HG03558 (cell line): ENCODE results near the gene ZNFX1.

ENCODE experiments used
- ATAC-seq: cut with Tn5 transposase; IDR thresholded peaks from one replicate; pipeline ENCODE4 v1.9.1; 2021; ENCODE audit warnings: moderate number of reproducible peaks; ENCODE audit not compliant: unreplicated experiment; ENCODE audit errors: extremely low read depth

ZNFX1 gene

GRCh38 chr20:49256261-49256660 lies 21.6 kb downstream of the ZNFX1 start:
- ATAC-seq: no peak

DNA sequence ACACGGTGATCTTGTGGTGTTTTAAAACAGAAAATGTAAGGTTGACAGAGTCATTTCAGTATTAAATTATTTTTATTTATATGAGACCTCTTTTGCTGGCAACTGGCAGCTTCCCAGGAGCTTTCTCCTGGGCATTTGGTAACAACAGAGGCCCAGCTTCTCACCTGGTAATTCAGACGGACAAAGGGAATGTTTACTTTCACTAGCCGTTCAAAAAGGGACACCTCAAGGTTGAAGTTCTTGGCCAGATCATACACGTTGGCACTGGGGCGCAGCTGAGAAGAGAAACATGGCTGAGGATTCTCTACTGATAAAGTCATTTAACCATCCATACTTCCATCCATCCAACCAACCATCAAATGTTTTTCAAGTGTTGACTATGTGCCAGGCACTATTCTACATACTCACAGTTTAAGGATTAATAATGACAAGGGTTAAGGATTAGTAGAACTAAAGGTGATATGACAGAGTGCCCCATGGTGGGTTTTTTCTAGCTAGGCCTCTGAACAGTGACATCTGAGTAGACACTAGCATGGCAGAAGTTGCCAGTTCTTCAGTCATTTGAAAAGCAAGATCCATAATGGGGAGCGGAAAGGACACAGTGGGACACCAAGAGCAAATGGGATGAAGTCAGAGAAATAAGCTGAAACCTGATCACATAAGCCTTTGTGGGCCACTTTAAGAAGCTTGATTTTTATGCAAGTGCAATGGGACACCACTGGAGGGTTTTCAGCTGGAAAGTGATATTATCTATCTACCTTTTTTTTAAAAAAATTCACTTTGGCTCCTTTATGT lies 25.1 kb downstream of the ZNFX1 start:
- no peak for ATAC-seq

DNA sequence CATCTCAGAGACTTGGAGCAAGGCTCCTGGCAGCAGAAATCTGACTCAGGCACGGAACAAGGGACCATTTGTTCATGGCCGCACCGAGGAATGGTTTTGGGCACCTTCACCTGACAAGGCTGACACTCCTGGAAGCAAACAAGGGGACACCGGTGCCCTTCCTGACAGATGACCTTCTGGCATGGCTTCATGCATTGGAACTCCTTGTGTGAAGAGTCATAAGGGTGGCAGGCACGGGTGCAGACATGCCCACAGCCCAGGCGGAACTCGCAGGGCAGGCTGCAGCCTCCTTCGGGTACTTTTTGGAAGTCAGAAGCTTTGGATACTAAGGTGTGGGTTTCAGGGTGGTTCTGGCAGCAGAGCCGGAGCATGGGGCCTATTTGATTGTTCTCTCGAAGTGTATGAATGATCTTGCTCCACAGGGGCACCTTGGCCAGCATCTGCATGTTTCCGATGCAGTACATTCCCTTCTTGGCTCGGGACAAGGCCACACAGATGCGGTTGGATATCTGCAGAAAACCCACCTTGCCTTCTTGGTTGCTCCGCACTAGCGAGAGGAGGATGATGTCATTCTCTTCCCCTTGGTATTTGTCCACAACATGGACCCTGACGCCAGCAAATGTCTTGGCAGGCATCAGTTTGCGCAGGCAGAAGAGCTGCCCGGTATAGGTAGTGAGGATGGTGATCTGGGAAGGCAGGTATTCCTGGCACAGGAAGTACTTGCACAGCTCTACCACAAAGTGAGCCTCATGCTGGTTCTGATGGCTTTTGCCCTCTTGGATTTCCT lies 28.8 kb downstream of the ZNFX1 start:
- no peak for ATAC-seq

- ATAC-seq: no peak
Measured at GRCh38 chr20:49248301-49248700, 29.6 kb downstream of the ZNFX1 start.

- no peak for ATAC-seq
Measured at GRCh38 chr20:49247792-49248191, 30.1 kb downstream of the ZNFX1 start.

DNA sequence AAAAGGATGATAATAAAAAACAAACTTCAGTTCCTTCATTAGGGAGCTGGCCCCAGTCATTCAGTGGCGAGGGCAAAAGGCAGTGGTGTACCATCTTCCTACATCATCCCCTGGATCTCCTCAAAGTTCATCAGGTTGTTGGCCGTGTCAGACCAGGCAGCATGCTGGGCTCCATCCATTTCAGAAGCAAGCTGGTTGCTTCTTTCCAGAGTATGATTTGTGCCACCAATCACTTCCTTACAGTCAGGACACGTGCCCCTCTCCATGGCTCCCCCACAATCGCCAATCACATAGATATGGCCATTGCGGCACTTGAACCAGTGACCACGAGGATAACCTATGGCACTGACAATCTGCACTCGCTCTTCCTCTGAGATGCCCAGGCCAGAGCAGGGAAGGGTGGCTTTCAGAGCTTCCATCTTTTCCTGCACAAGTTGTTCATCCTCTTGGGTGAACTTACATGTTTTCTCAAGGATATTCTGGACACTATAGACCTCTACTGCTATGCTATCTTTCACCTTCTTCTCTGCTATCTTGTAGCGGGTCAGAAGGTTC lies 30.6 kb downstream of the ZNFX1 start:
- no peak for ATAC-seq

DNA sequence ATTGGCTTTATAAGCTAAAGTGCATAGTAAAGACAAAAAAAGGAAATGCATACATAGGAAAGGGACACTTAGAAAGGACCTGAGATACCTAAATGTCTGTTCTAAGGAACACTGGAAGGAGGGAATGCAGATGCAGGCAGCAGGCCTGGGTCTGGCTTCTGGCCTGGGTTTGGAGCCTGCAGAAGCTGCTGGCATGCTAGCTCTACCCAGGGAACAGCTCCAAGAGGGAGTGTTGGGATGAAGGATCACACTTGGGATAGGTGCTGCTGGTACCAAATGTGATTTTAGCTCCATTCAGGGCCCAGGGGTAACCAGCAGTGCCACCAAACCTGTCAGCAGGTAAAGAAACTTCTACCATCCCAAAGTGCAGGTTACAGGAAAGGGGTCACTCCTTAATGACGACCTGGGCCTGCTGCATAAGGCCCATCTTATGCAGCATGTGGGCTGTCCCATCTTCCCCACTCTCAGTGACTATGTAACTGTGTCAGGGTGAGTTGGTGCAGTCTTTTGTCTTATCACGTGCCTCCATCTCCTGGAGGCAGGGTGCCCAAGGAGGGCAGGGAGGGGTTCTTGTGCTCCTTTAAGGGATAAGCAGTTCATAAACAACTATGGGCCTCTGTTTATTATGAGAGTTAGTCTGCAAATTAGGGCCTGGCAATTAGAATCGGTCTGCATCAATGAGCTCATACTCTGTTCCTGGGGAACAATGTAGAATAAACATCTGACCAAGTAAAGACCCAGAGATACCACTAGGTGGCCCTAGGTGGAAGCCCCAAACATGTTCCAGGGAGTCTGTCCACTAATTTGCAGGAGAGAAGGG lies 31.7 kb downstream of the ZNFX1 start:
- ATAC-seq: no peak

DNA sequence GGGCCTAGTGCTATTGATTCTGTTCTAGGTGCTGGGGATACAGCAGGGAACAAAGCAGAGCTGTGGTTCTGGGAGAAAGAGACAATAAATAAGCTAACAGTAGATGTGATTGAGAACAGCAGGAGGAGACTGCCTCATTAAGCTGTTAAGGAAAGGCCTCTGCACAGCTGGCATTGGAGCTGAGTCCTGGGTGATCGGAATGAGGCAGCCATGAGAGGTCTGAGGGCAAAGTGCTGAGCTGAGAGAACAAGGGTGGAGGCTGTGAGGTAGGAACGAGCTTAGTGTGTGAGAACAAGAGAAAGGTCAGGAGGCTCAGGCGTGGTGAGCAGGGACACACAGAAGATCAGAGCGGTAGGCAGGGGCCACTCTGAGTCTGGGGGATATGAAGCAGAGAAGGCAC lies 40.3 kb downstream of the ZNFX1 start:
- no peak for ATAC-seq

DNA sequence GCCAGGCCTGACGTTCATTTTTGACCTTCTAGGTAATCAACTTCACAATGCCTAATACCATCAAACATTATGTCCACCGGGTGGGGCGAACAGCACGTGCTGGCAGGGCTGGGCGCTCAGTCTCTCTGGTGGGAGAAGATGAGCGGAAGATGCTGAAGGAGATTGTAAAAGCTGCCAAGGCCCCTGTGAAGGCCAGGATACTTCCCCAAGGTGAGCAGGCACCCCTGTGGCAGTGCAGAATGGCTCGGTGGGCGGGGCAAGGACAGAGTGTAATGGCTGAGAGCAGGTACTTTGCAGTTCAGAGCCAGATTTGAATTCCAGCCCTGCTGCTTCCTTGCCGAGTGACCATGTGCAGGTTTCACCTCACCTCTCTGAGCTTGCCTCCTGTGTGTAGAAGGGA lies 41.6 kb downstream of the ZNFX1 start:
- ATAC-seq: no peak

GRCh38 chr20:49234831-49235230 lies 43.0 kb downstream of the ZNFX1 start:
- ATAC-seq: no peak

DNA sequence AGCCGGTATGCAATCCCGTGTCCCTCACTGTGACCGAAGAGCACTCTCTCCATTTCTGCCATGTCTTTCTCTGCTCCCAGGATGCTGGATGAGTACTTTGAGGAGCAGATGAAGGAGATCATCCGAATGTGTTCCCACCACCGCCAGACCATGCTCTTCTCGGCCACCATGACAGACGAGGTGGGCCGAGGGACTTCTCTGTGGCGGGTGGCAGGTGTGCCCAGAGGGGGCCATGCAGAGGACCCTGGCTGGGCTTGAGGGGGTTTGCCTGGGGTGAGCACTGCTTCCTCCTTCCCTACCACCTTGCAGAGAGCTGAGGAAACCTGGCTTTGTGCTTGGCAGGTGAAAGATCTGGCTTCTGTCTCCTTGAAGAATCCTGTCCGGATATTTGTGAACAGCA lies 44.6 kb downstream of the ZNFX1 start:
- no peak for ATAC-seq

- no peak for ATAC-seq
Measured at GRCh38 chr20:49231471-49231870, 46.4 kb downstream of the ZNFX1 start.

GRCh38 chr20:49230561-49231133 lies 47.2 kb downstream of the ZNFX1 start:
- ATAC-seq: no peak

DNA sequence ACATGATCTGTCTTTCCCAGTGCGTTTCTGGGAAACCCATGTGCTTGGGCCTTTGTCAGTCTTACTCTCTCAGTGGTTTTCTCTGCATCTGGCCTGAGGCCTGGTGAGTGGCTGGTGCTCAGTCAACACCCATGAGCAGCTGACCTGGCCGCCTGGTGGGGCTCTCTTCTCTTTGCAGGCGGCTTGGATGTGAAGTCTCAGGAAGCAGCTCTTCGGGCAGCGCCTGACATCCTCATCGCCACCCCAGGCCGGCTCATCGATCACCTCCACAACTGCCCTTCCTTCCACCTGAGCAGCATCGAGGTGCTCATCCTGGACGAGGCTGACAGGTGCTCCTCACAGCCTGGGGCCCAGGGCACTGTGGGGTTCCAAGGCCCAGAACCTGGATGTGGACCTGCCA lies 47.8 kb downstream of the ZNFX1 start:
- no peak for ATAC-seq

DNA sequence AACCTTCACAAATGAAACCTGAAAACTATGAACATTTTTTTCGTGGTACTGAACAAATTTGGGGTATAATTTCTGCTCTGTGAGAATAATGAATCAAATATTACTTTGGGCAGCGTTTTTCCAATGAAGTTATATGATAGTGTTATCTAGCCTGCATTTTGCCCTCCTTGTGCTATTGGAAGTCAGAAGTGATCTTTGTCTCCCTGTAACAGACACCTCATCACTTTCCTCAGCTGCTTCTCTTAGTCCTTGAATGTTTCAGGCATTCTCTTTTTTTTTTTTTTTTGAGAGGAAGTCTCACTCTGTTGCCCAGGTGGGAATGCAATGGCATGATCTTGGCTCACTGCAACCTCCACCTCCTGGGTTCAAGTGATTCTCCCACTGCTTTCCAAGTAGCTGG lies 48.5 kb downstream of the ZNFX1 start:
- no peak for ATAC-seq

DNA sequence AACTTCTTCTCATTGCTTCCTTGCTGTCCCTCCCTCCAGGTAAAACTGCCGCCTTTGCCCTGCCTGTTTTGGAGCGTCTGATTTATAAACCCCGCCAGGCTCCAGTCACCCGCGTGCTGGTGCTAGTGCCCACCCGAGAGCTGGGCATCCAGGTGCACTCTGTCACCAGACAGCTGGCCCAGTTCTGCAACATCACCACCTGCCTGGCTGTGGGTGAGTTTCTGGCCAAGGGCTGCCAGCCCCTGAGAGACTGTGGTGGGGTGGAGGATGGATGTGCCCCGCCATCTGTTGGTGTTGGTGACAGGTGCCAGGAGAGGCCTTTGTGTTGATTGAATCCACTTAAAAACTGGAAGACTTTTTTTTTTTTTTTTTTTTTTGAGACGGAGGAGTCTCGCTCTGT lies 49.2 kb downstream of the ZNFX1 start:
- no peak for ATAC-seq

DNA sequence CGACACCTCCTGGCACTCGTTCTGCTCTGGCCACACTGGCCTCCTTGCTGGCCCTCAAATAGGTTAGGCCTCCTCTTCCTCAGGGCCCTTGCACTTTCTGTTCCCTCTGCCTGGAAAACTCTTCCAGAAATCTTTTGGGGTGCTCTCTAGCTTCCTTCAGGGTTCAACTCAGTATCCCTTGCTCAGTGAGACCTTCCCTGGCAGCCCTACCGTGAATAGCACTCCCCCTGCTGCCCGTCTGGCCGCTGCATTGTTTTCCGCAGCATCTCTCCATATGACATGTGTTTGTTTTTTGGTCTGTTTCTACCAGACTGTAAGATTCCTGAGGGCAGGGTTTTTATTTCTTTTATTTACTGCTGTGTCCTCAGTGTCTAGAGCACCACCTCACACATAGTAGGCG lies 52.0 kb downstream of the ZNFX1 start:
- no peak for ATAC-seq

GRCh38 chr20:49219924-49220831 lies 57.7 kb downstream of the ZNFX1 start:
- no peak for ATAC-seq
